Stimulated activated CD4-positive, alpha-beta T cell treated with anti-CD3 and anti-CD28 coated beads, Interleukin-4, amount 100 ng/mL, for 48 hours (primary cell): Measurements from ENCODE around the gene STXBP5.

Experiments used
- DNase-seq, 2 donors: peaks; one replicate each; pipeline ENCODE4 v3.0.0-alpha.2; 2020; ENCODE audit warnings: low read depth in 2 of 2

Gene STXBP5

DNA sequence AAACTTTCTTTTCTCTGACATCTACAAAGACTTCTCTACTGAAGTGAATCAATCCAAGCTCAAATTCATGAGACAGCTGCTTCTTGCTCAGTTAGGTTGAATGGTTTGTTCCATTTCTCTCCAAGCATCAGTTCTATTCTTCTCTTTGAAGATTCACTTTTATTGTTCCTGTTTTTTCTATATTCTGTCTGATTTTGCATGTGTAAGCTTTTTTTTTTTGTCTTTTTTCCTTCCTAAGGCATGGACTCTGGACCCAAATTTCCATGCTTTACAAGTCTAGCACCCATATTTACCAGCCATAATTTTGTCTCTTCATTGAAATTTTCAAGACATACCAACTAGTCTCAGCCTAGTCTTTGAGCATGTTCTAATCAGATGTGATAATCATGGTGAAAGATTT is 25.9 kb upstream of the STXBP5 start:
- DNase-seq: no peak

DNA sequence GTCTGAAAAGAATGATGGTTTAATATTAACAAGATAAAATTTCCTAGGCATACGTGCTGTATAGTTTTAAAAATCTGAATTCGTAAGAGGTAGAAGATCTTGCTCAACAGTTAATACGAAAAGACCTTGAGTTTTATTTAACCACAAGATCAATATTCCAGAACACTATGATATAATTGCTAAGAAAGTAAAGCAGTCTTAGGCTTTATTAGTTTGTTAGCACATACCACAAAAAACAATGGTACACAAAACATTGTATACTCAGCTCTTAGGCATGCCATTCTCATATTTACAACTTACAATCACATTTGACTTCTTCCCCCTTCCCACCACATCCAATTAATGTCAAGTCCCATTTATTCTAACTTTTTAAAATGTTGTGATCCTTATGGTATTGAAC is 24.4 kb upstream of the STXBP5 start:
- DNase-seq: no peak

DNA sequence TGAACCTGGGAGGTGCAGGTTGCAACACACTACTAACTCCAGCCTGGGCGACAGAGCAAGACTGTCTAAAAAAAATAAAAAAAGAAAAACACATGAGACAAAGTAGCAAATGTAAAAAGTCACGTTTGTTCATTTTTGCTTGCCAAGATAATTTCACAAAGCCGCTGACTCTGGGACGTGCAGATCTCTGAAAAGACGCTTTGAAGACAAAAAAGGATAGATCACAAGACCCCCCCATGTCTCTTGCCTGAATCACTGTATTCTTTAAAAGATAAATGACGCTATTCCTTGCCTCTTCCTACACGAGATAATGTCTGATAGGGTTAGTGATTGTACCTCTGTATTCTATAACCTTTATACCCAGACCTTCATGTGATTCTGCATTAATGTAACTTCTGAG is 23.3 kb upstream of the STXBP5 start:
- DNase-seq: no peak

GRCh38 chr6:147184379-147184778 is 19.8 kb upstream of the STXBP5 start:
- DNase-seq: no peak

DNA sequence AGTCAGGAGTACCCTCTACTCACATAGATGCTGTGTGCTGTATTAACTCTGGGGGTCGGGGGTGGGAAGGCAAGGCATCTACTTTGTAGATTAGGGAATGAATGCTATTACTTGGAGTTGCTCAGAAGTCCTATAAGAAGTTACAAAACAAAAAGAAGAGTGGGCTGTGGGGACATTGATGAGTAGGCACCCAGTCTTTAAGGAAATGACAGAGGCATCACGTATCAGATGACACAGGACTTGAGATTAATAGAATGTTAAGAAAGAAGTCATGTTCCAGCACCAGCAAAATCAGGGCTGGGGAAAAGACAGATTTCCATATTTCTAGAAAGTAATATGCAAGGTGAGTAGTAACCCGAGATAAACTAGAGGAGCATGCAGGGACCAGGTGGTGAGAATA is 19.0 kb upstream of the STXBP5 start:
- no peak for DNase-seq

- DNase-seq: no peak
Measured at GRCh38 chr6:147190556-147190955, 13.7 kb upstream of the STXBP5 start.

- DNase-seq: no peak
Measured at GRCh38 chr6:147192278-147192911, 11.8 kb upstream of the STXBP5 start.

DNA sequence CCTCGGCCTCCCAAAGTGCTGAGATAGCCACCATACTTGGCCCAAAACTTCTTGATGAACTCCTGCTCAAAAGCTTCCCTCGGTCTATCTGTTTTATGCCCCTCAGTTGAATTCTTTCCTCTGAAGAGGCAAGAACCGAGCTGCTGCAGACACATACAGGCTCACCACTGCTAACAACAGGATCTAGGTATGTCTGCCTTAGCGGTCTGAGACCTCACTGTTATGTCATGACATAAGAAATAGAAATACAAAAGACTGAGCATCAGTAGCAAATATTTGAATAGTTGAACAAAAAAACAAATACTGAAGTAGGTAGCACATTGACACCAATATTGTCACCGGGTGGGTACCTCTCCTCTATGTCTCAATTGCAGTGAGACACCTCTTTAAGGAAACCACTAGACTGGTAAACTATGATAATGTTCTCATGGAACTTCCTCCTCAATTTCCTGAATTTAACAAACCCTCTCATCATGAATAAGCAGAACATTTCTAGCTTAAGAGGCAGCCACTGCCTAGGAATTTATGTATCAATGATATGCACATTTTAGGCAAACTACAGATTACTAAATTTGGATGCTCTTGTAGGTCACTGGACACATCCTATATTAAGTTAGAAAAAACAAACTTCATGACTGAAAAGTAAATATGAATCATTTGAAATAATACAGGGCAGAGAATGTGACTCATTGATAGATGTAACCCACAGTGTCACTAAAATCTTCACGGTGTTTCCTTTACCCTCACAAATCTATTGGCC is 9.4 kb upstream of the STXBP5 start:
- DNase-seq: no peak

GRCh38 chr6:147195510-147195909 is 8.7 kb upstream of the STXBP5 start:
- no peak for DNase-seq

GRCh38 chr6:147195987-147196386 is 8.2 kb upstream of the STXBP5 start:
- no peak for DNase-seq

DNA sequence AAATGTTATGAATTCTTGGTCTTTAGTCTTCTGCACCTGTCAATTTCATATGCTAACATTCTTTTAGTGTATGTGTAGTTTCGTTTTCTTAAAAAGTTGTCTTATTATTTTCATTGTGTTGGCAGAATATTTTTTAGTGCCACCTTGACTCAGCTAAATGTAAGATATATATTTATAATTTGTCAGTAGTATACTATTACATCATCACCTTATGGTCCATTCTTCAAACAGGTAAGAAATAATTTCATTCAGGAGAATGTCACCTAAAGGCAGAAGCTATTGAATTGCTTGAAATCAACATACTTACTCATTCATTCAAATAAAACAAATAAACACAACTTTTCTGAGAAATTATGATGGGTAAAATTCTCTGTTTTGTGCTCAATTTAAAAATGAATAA is 3.5 kb upstream of the STXBP5 start:
- no peak for DNase-seq

GRCh38 chr6:147201885-147202515 is 2.2 kb upstream of the STXBP5 start:
- DNase-seq: no peak

GRCh38 chr6:147202516-147203310 is 1.5 kb upstream of the STXBP5 start:
- DNase-seq: peak; percentile 48 to 74

- DNase-seq: peak; percentile 47 to 60
Measured at GRCh38 chr6:147203311-147204059, 732 bp upstream of the STXBP5 start.

DNA sequence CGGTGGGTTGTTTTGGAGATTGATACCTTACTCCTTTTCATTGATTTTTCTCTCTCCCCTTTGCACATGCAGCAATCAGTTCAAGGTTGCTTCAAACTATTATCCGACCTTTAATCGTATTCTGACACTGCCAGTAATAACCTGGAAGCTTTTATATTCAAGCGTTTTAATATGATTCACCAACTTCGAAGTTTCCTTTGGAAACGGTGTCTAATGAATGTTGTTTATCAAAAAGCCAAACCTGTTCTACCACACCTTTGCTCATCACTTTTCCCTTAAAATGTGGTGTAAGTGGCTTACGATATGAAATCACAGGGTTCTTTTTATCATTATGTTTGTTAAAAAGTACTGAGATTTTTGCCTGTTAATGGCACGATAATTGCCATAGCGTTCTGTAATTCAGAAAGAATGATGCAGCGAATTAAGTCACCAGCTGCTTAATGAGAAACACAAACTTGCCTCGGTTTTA is 660 bp downstream of the STXBP5 start:
- no peak for DNase-seq

GRCh38 chr6:147205690-147206600 is 1.7 kb downstream of the STXBP5 start:
- no peak for DNase-seq

DNA sequence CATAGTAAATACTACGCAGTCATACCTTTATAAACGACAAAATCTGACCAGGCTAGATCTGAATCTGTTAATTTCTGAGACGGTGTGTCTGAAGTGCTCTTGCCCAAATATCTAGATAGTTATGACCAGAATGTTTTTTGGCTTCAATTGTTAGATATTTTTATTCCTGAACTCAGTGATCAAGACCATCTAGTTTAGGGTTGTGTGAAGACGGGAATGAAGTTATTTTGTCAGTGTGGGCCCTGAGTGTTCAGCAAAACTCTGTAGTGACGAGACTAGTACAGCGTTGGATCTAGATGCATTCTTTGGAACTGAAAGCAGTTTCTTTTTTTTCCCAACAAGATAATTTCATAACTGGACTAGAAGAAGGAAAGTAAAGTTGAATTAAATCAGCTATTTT is 3.1 kb downstream of the STXBP5 start:
- no peak for DNase-seq

GRCh38 chr6:147207837-147208754 is 3.9 kb downstream of the STXBP5 start:
- no peak for DNase-seq

- no peak for DNase-seq
Measured at GRCh38 chr6:147209762-147210449, 5.7 kb downstream of the STXBP5 start.
